Activated CD8-positive, alpha-beta T cell treated with anti-CD3 and anti-CD28 coated beads for 36 hours (primary cell): Measurements from ENCODE around the gene NEK2. TPM values are rescaled to one million over a fixed set of nuclear protein-coding genes. Genes with fewer than 3 reads are reported as not detected.
"Not testable (repeated sequence)": the region's sequence is repeated elsewhere in the genome, so short reads cannot be mapped to it uniquely, and the experiment has no call there.

Experiments
- ATAC-seq: fragments of 200-7000 bp; cut with Tn5 transposase; one replicate; pipeline ENCODE4 v1.10.0; 2021; ENCODE audit warnings: mild to moderate bottlenecking, moderate library complexity
- CTCF ChIA-PET: fragments of 350-600 bp; sonication (Branson Sonifier 250); formaldehyde crosslinking; loops from one replicate; lab custom pipeline; 2021; ENCODE audit warnings: antibody characterized with exemption; lab: Charles Lee
- POLR2A ChIA-PET: fragments of 350-600 bp; sonication (Branson Sonifier 250); formaldehyde crosslinking; loops from one replicate; lab custom pipeline; 2021; ENCODE audit warnings: antibody characterized with exemption; lab: Charles Lee
- DNase-seq: peaks from one replicate; pipeline ENCODE4 v3.0.0-alpha.2; 2020
- H3K27ac Mint-ChIP-seq: one replicate; pipeline ENCODE4 v1.8.0; 2021; ENCODE audit warnings: mild to moderate bottlenecking, mixed read lengths
- H3K27me3 Mint-ChIP-seq: one replicate; pipeline ENCODE4 v1.8.0; 2021; ENCODE audit warnings: mixed read lengths
- H3K36me3 Mint-ChIP-seq: one replicate; pipeline ENCODE4 v1.8.0; 2021; ENCODE audit warnings: low read depth, mixed read lengths
- H3K4me1 Mint-ChIP-seq: one replicate; pipeline ENCODE4 v1.8.0; 2021; ENCODE audit warnings: low read depth, mixed read lengths
- H3K4me3 Mint-ChIP-seq: one replicate; pipeline ENCODE4 v1.8.0; 2021; ENCODE audit warnings: mild to moderate bottlenecking, moderate library complexity, mixed read lengths
- H3K9me3 Mint-ChIP-seq: one replicate; pipeline ENCODE4 v1.8.0; 2021; ENCODE audit warnings: mixed read lengths
- intact Hi-C: fragments of 100-400 bp; cut with micrococcal nuclease; formaldehyde crosslinking; loops from one replicate; pipeline ENCODE4 v1.10.0; 2022
- total RNA-seq, 2 experiments: library from RNA; stranded (reverse); gene quantifications; one replicate each; pipeline ENCODE4 v1.2.3, GENCODE V29; 2021
- TF ChIP-seq, protein P1 (sequence below): fragments of 200-600 bp; IDR thresholded peaks from one replicate; pipeline ENCODE4 v1.8.0; 2022; ENCODE audit warnings: antibody characterized with exemption, mild to moderate bottlenecking

NEK2 gene
- total RNA-seq, 2 experiments from 2014 or later = 29.9 to 30.0 TPM

DNA sequence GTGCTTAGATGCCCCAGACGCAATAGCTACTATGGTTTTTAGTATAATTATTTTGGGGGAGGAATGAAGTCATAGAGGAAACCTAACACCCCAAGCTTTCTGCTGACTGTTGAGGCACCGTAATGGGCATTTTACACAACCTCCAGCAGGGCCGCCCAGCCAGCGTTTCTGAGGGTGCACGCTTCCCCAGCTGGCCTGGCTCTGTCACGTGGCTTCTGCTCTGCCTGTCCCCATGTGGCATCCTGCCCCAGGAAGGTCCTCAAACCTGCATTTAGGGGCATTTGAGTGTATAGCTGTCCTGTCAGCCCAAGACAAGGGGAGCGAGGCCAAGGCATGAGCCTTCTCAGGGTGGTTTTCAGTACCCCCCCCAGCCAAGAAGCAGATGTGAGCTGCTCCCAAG, 10.4 kb upstream of the NEK2 start:
- H3K27me3 Mint-ChIP-seq = no peaks in the 10 kb centered on the region
- DNase-seq = no peak
- TF ChIP-seq, protein P1, sequence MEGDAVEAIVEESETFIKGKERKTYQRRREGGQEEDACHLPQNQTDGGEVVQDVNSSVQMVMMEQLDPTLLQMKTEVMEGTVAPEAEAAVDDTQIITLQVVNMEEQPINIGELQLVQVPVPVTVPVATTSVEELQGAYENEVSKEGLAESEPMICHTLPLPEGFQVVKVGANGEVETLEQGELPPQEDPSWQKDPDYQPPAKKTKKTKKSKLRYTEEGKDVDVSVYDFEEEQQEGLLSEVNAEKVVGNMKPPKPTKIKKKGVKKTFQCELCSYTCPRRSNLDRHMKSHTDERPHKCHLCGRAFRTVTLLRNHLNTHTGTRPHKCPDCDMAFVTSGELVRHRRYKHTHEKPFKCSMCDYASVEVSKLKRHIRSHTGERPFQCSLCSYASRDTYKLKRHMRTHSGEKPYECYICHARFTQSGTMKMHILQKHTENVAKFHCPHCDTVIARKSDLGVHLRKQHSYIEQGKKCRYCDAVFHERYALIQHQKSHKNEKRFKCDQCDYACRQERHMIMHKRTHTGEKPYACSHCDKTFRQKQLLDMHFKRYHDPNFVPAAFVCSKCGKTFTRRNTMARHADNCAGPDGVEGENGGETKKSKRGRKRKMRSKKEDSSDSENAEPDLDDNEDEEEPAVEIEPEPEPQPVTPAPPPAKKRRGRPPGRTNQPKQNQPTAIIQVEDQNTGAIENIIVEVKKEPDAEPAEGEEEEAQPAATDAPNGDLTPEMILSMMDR = no peak
- POLR2A ChIA-PET = no interaction called here
- ATAC-seq = no peak
- peaks cover 20% of the 10 kb centered on the region for H3K4me1 Mint-ChIP-seq
- intact Hi-C loops = no loop called here
- H3K9me3 Mint-ChIP-seq = no peaks in the 10 kb centered on the region
- no peak overlapping the region for H3K4me3 Mint-ChIP-seq
- CTCF ChIA-PET = interaction anchor here (1.1 to 11.0 kb wide), 4 partner anchors 10 to 770 kb away, joined by 3 to 185 read pairs (median 6); partner anchors contain the start of genes DTL and INTS7
- H3K27ac Mint-ChIP-seq = no peak overlapping the region
- H3K36me3 Mint-ChIP-seq = no peaks in the 10 kb centered on the region

DNA sequence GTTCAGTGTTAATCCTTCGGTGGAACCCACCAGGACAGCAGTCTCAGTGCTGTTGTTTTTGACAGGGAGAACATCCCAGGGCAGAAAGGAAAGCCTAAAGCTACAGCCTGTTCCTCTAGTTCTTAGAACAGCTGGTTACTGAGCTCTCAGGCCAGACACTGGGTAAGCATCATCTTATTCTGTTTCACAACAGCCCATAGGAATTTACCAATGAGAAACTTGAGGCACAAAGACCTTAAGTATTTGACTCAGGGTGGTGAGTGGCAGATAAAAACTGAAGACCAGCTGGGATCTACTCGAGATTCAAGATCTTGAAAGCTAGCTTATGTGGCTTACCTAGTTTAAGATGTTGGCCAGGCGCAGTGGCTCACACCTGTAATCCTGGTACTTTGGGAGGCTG, 9.4 kb upstream of the NEK2 start:
- Mint-ChIP-seq H3K27me3 (no peaks in the 10 kb centered on the region), H3K27ac (no peak overlapping the region), H3K4me3 (no peak overlapping the region), H3K4me1 (peaks cover 20% of the 10 kb centered on the region), H3K36me3 (no peaks in the 10 kb centered on the region), H3K9me3 (no peaks in the 10 kb centered on the region)
- intact Hi-C loops = loop anchor here (5.0 kb wide), 2 partner anchors 148 to 773 kb away; partner anchors contain the start of gene LPGAT1
- ATAC-seq (no peak), DNase-seq (no peak)
- TF ChIP-seq, protein P1 = no peak
- CTCF ChIA-PET = interaction anchor here (1.1 to 11.0 kb wide), 6 partner anchors 9 to 771 kb away, joined by 3 to 185 read pairs (median 5); partner anchors contain the start of genes DTL, INTS7 and NEK2
- POLR2A ChIA-PET = no interaction called here

DNA sequence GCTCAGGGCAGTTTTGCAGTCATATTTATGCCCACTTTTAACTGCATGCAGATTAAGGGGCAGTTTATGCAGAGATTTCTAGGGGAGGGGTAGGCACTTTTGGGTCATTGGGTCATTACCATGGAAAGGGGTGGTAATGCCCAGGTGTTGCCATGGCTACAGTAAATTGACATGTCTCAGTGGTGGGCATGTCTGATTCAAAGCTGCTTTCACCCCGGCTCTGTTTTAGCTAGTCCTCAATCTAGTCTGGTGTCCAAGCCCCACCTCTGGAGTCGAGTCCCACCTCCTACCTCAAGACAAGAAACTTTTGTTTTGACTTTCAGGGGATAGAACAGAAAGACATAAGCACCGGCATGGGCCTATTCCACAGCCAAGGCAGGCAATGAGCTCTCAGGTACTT, 8.9 kb upstream of the NEK2 start:
- Mint-ChIP-seq H3K4me1 (peaks cover 18% of the 10 kb centered on the region), H3K36me3 (no peaks in the 10 kb centered on the region), H3K9me3 (no peaks in the 10 kb centered on the region), H3K27me3 (no peaks in the 10 kb centered on the region), H3K27ac (no peak overlapping the region), H3K4me3 (no peak overlapping the region)
- intact Hi-C loops = loop anchor here (5.0 kb wide), 2 partner anchors 148 to 773 kb away; partner anchors contain the start of gene LPGAT1
- TF ChIP-seq, protein P1 = no peak
- CTCF ChIA-PET = interaction anchor here (1.1 to 11.0 kb wide), 5 partner anchors 9 to 772 kb away, joined by 3 to 185 read pairs (median 6); partner anchors contain the start of genes DTL, INTS7 and NEK2
- ATAC-seq (no peak), DNase-seq (no peak)
- POLR2A ChIA-PET = interaction anchor here (0.6 kb wide), 1 partner anchor 255 kb away, joined by 3 read pairs; no protein-coding TSS in a partner anchor

DNA sequence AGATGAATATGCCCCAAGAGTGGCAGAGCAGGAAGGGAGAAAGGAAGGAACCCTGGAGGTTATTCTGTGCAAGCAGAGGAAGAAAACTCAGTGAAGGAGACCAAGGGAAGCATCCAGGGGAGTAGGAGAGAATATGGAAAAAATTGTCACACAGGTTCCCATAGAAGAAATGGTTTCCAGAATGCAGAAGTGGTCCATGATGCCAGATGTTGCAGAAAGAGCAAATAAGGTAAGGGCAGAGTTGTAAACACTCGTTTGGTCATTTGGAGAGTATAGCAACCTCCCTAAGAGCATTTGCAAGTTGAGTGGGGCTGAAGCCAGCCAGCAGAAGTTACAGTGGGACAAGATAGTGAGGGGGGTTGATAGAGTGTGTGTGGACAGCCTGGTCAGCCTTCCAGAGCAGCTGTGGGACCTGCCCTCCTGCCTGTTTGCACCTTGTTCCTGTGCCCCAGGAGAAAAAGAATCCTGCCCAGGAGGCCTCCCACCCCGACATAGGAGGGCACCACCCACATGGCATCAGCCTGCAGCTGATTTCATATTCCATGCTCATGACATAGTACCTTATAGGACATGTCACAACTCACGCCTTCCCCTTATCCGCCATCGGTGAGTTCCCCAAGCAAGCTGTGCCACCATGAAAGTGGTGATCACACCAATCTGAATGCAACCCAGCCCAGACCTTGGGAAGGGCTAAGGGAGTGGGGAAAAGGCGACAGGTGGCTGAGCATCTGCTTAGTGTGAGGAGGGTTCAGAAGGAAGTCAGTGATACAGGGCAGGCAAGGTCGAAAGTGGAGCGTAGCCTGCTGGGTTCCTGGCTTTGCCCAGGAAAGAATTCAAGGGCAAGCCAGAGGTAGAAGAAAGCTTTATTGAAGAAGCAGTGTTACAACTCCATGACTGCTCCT, 8.2 kb upstream of the NEK2 start:
- Mint-ChIP-seq H3K27ac (no peak overlapping the region), H3K27me3 (no peaks in the 10 kb centered on the region), H3K36me3 (no peaks in the 10 kb centered on the region), H3K4me3 (no peak overlapping the region), H3K4me1 (peaks cover 18% of the 10 kb centered on the region), H3K9me3 (no peaks in the 10 kb centered on the region)
- TF ChIP-seq, protein P1 = no peak
- no peak for DNase-seq
- no peak for ATAC-seq
- POLR2A ChIA-PET = interaction anchor here (0.6 to 1.2 kb wide), 2 partner anchors 20 to 256 kb away, joined by 3 read pairs; no protein-coding TSS in a partner anchor
- intact Hi-C loops = loop anchor here (5.0 kb wide), 2 partner anchors 149 to 774 kb away; partner anchors contain the start of gene LPGAT1
- CTCF ChIA-PET = interaction anchor here (1.7 to 11.0 kb wide), 4 partner anchors 12 to 773 kb away, joined by 4 to 185 read pairs (median 41); partner anchors contain the start of genes DTL and INTS7

DNA sequence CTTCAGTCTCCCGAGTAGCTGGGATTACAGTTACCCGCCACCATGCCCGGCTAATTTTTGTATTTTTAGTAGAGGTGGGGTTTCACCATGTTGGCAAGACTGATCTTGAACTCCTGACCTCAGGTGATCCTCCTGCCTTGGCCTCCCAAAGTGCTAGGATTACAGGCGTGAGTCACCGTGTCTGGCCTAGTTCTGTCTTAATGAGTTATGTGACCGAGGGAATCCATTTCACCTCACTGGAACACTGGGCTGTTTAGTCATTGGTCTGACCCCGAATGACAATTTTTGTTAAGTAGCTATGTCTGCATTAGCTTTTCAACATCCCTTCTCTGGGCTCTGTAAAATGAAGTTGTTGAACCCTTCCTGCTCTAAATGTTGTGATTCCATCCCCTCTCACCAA, 6.8 kb upstream of the NEK2 start:
- not testable (repeated sequence) for H3K9me3 Mint-ChIP-seq, H3K4me3 Mint-ChIP-seq, H3K36me3 Mint-ChIP-seq, H3K27me3 Mint-ChIP-seq, DNase-seq, H3K27ac Mint-ChIP-seq, H3K4me1 Mint-ChIP-seq, ATAC-seq
- ChIA-PET CTCF (interaction anchor here (0.8 to 11.0 kb wide), 7 partner anchors 14 to 774 kb away, joined by 3 to 185 read pairs (median 13); partner anchors contain the start of genes DTL and INTS7), POLR2A (interaction anchor here (1.0 to 1.5 kb wide), 3 partner anchors 22 to 354 kb away, joined by 3 read pairs; partner anchors contain the start of gene DTL)
- intact Hi-C loops = loop anchor here (5.0 kb wide), 2 partner anchors 150 to 775 kb away; partner anchors contain the start of gene LPGAT1
